ENCODE data around the gene ZBTB38.

GRCh38 chr3:141355242-141355641 lies 13.1 kb upstream of the ZBTB38 start:
- TF ChIP-seq REST (IDR thresholded peaks at IDR 0.05; ENCODE audit: insufficient read depth in 1 of 2, low read depth in 2 of 2, low read length in 1 of 2) (no peak), CTCF (IDR thresholded peaks at IDR 0.05) (no peak), POLR2AphosphoS5 (IDR thresholded peaks at IDR 0.05; ENCODE audit: low read depth, low read length) (no peak), TCF7L2 (IDR thresholded peaks at IDR 0.05; ENCODE audit: low read depth, low read length) (no peak), SIN3A (IDR thresholded peaks at IDR 0.05; ENCODE audit: borderline replicate concordance, insufficient read depth, low read depth, low read length) (no peak)
